Fibroblast of upper back skin (primary cell): ENCODE data around the gene PLAC1.
A peak's percentile ranks its signal among the peaks of the same experiment; 100 is the strongest.

Experiments
- DNase-seq: peaks from one replicate; pipeline ENCODE4 v3.0.0-alpha.2; 2013

PLAC1 gene

DNA sequence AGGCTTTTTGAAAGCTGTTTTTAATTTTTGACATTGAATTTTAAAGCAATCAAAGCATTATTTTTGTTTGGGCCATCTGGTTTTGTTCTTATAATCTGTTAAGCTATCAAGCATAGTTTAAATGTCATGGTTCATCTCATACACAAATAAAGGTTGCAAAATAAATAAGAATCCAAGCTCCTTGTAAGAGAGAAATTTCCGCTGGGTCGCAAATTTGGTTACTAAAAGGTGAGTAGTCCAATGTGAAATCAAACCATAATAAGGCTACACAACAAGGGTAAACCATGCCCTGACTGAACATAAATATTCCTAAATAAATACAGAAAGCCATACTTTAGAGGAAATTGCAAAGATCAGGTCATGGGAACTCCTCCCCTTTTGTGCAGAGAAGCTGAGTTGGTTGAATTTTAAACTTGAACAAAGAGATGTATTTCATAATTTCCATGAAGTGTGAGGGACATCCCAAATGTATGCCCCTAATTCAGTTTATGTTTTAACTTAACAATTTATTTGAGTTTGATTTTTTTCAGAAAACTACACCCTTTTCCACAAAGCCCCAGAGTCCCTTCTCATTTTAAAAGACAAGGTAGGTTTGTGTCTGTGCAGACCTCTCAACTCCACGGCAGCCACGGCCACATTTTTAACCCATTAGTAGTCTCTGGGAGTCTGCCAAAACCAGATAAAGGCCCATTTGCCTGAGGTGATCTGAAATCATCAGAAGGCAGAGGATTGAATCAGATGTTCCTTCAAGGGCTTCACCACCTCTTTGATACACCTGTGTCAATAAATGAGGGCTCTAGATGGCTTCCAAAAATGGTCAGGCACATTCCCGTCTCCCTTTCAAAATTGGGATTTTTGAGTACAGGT lies 85.2 kb downstream of the PLAC1 start:
- DNase-seq, result peak; percentile 57

DNA sequence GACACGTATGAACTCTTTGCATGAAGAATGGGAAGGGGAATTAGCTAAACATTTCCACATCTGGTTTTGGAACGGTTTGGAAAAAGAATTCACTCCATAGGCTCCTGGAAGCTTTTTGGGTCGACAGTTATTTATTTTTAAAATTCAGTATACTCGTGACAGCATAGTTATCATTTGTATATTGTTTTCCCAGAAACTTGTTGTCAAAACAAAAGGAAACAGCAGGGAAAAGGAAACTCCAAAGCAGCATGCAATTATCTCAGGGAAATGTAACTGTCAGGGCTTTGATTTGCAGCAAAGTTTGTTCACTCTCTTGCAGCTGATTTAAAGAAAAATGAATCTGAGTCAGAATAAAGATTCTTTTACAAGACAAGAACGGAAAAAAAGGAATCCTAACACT lies 86.5 kb downstream of the PLAC1 start:
- peak; percentile 19 for DNase-seq

- no peak for DNase-seq
Observed at GRCh38 chrX:134570899-134571298, 87.4 kb downstream of the PLAC1 start.

GRCh38 chrX:134570509-134570846 lies 87.8 kb downstream of the PLAC1 start:
- no peak for DNase-seq

DNA sequence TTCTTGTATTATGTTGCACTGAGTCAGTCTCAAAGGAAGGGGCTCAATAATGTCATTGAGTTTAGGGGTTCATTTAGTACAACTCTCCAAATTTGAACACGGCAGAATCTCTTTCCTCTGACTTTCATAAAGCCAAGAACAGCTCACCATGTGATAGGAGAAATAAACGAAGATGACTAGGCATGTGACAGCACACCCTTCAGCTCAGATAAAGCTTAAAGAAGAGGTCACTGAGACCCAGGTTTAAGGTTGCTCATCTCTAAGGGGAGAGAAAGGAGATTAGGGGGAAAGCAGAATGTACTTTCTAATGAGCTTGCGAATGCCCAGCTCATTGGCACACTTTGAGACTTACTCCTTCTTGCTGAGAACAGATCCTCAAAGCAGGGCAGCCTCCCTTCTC lies 89.0 kb downstream of the PLAC1 start:
- DNase-seq, result no peak

DNA sequence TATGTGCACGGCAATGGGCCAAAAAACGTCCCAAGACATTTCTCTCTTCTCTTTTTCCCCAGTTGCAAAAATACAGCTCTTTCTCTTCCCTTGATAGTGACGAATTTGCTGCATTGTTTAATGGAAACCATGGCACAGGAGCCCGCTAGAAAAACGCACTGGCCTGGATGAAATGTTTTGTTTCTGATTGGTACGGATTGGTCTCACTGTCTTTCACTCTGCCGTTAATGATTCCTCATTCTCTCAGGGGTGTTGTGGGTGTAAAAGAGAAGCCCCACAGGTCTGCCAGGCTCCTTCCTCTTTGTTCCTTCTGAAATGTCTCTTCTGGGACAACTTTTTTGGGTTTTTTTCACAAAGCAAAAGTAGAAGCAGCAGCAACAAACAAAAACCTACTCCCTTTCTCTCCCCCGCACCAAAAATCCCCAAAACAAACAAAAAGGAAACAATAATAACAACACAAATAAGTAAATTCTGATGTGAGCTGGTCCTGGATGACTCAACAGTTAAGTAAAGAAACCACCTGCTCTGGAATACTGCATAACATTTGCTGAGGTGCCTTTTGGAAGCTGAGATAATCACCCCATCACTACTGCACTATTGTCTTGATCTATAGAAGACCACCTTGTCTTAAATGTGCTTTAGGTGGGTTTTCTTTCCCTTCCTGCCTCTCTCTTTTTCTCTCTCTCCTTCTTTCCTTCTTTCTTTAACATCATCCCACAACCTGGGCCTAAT lies 89.8 kb downstream of the PLAC1 start:
- DNase-seq, result no peak

DNA sequence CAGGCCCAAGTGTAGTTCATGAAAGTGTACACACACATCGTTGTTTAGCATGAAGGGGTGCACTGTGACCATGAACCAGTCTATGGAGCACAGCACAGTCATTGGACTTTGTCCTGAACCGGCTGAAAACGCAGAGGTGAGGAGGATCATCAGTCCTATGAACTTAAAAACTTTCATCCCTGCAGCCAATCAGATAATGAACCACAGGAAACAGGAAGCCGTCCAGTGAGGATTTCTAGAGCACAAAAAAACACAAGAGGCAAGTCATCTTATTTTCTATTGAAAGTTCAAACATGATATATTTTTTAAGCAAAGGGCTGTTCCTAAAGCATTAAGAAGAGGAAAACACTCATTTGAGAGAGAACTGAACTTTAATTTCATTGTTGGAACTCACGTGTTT lies 91.8 kb downstream of the PLAC1 start:
- DNase-seq, result no peak

GRCh38 chrX:134562002-134562401 lies 96.3 kb downstream of the PLAC1 start:
- no peak for DNase-seq

DNA sequence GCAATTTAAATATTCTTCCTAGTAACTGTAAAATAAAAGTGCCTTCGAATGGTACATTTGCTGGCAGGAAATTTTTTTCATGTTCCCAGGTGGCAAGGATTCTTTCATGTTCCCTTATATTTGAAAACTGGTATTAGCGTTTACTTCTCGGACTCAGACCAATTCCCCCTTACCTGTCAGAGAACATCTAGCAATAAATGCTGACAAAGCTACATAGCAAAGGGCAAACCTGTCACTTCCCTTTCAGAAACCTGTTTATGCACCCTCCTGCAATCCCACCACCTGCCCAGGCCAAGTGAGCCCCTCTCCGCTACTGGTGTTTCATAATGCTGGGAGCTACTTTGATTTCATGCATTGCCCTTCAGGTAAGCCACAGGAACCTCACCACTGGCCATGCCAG lies 100.1 kb downstream of the PLAC1 start:
- DNase-seq, result no peak

DNA sequence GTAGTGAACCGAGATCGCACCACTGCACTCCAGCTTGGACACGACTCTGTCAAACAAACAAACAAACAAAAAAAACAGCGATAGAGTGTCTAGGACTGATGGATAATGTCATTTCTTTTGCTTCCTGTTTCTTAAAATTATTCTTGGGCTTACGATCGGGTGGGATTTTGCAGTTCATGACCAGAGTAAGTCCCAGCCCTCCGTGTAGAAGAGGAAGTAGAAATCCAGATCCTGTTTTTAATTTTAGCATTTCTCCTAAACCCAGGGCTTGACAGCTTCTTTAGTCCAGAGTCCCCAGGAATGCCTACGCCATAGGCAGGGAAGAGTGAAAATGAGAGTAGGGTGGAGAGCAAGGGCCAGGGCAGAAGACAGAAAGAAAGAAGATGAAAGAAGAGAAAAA lies 104.0 kb downstream of the PLAC1 start:
- DNase-seq, result no peak

DNA sequence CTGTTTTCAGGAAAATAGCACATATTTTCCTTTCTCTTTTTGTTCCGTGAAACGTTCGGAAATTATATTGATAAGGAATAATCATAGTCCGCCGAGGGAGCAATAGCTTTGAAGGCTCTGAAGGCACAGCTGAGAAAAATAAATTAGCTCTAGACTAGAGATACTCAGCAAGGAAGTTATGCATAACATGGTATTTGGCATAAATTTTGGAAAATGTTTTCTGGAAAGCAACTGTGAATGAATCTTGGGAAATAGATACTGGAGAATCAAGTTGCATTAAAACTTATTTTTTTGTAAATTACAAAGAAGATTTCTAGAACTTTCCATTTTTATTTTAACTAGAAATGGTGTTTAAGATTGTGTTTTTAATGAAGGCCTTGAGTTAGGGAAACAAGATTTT lies 105.9 kb downstream of the PLAC1 start:
- DNase-seq, result no peak

DNA sequence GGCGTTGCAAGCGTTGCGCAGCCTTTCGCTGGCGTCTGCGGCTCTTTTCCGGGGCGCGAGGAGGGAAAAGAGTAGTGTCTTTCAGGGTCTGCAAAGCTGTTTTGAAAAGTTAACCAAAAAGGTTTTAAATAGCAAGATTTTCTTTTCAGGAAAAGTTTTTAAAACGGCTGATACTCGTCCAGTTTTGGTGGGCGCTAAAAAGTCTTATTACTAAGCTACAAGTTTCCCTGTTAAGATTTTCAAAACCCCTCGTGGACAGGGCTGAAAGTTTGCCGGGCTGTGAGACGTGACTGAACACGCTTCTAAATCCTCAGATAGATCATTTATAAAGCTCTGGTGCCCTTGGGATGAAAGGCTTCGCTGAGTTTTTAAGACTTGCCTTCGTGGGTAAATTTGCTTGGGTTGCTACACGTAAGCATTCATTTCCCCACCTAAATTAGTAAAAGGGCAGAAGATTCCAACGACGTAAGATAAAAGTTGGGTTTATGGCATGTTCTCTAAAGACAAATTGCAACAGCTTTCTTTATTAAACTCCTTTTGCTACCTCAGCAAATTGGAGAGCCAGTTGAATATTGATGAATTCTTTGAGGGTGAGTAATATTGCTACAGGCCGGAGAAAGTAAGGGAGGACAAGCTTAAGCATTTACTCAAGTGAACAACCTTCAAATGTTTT lies 106.8 kb downstream of the PLAC1 start:
- DNase-seq, result peak; percentile 80

DNA sequence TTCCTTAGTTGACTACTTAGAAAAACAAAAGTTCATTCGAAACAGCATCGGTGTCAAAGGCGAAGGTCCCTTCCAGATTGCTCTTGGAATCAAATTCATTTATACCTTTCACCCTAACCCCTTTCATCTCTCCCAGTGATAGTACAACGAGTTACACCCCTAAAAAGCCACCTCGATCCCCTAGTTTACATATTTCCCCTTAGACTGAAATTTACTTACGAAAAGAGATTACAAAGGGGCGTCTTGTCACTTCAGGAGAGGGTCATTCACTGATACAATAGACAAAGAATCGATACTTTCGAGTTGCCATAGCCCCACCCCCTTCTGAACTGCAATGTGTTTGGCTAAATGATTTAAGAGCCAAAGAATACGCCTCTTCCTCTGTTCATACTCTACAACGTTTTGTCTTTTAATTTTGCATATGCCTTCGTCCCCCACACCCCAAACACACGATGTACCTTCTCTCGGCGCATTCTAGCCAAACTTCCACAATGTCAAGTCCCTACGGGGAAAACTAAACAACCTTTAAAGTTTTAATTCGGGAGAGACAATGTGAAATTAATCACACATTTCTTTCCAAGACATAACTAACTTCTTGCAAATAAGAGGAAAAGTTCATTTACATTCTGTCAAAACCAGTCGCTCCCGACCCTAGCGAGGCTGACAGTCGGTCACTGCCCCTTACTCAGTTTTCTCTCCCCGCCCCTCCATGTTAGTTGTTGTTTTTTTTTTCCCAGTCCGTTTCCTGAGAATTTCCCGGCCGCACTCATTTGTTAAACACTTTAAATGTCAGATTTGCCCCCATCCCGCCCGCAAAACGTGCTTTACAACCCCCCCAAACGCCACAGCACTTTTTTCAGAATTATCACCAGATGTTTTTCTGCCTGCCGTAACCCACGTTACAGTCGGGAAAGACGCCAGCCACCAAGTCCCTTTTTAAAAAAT lies 109.7 kb downstream of the PLAC1 start:
- peak; percentile 42 for DNase-seq

- DNase-seq, result no peak
Observed at GRCh38 chrX:134547047-134547679, 111.1 kb downstream of the PLAC1 start.

DNA sequence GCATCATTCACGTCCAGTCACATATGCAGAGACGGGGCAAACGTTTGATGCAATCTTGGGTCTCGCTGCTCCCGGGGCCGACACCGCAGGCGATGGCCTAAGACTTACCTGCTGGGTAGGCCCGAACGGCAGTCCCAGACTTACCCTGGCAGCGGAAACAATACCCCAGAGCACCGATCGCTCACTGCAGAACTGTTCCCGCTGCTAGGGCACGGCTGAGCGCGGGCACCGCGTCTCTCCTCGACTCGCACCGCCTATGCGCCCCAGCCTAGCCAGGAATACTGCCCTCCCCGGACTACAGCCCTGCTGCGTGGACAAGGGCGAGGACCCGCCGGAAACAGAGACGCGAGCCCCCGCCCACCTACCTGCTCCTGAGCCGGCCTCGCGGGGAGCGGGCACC lies 112.1 kb downstream of the PLAC1 start:
- DNase-seq, result no peak

DNA sequence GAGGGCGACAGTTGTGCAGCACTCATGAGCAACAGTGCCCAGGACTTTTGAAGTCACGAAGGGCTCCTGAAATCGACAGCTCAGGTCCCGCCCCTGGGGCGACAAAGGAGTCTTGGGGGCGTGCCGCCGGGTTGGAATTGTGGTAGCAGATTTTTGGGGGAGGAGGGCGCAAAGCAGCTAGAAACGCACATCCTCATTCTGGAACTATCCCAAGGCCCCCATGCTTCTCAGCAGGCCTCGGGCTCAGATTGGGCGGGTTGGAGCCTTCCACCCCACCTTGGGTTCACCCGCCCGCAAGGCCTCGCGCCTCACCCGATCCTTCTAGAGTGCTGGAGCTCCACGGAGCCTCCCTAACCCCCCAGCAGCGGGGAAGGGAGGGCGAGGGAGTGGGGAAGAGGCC lies 112.8 kb downstream of the PLAC1 start:
- DNase-seq, result peak; percentile 62

GRCh38 chrX:134544513-134545151 lies 113.6 kb downstream of the PLAC1 start:
- DNase-seq, result peak; percentile 45

GRCh38 chrX:134544135-134544512 lies 114.1 kb downstream of the PLAC1 start:
- DNase-seq, result no peak

GRCh38 chrX:134543288-134543687 lies 115.0 kb downstream of the PLAC1 start:
- peak; percentile 78 for DNase-seq

GRCh38 chrX:134542485-134542884 lies 115.8 kb downstream of the PLAC1 start:
- peak; percentile 94 for DNase-seq

- DNase-seq, result peak; percentile 65
Observed at GRCh38 chrX:134541906-134542305, 116.4 kb downstream of the PLAC1 start.

DNA sequence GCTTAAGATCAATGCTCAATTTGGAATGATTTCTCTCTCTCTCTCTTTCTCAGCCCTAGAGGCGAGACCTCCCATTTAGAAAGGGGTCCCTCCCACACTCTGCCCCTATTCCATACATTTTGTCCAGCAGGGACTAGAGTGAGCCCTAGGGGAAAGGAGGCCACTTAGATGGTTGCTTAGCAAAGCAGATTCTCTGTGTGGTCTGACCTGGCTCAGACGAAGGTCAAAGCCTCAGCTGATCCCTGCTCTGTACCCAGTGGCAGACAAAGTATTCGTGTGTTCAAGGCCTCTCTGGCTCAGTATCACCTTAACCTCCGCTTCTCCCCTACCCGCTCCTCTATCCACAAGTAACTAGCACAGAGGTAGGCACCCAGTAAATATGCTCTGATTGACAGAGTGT lies 120.0 kb downstream of the PLAC1 start:
- no peak for DNase-seq
